HCT116 (cell line): ENCODE data around the gene SPOCK3. TPM values are rescaled to one million over a fixed set of nuclear protein-coding genes. Genes with fewer than 3 reads are reported as not detected.

Source experiments
- ATAC-seq: fragments of 200-7000 bp; cut with Tn5 transposase; 2 replicates; pipeline ENCODE4 v1.9.1; 2020; ENCODE audit warnings: mild to moderate bottlenecking, moderate library complexity
- BruUV-seq: library from RNA; stranded (reverse); fragments of 400-500 nt; replicated peaks from 2 replicates; lab custom pipeline; 2021; lab: Mats Ljungman, UMichigan
- CTCF ChIA-PET: fragments of 300-600 bp; sonication (Branson Sonifier 250); formaldehyde crosslinking; loops from one replicate; lab custom pipeline; 2021; ENCODE audit warnings: antibody characterized with exemption; lab: Charles Lee
- POLR2A ChIA-PET: fragments of 300-600, 350-600 bp; sonication (Branson Sonifier 250); formaldehyde crosslinking; loops from one replicate; lab custom pipeline; 2021; ENCODE audit warnings: antibody characterized with exemption; lab: Charles Lee
- RAD21 ChIA-PET, 2 experiments: fragments of 300-600 bp; sonication (Branson Sonifier 250); formaldehyde crosslinking; loops; one replicate each; lab custom pipeline; 2023; ENCODE audit warnings: low total read pairs in 2 of 2; ENCODE audit not compliant: uncharacterized antibody in 2 of 2, unreplicated experiment in 2 of 2, low non-redundant PET in 1 of 2; lab: Charles Lee
- DNase-seq: peaks from one replicate; pipeline ENCODE4 v3.0.0-alpha.2; 2010; ENCODE audit warnings: low read depth, low spot score
- H2AFZ ChIP-seq: fragments of 200-600 bp; shearing (Covaris generic), sonication (generic); 2 replicates; pipeline ENCODE4 v1.6.1; 2017; ENCODE audit warnings: low read depth, mixed run types, mixed read lengths, antibody characterized with exemption, low read length; ENCODE audit not compliant: poor library complexity, severe bottlenecking
- H3K27ac ChIP-seq: 2 replicates; pipeline ENCODE4 v1.5.1; 2012; ENCODE audit warnings: low read depth, low read length
- H3K27me3 ChIP-seq: fragments of 200-600 bp; sonication (generic); 2 replicates; pipeline ENCODE4 v1.6.1; 2016; ENCODE audit warnings: mixed run types, low read length, mixed read lengths; ENCODE audit not compliant: insufficient read depth
- H3K36me3 ChIP-seq, 2 experiments: fragments of 200-500 bp in 1 of 2; fragments of 200-600 bp in 1 of 2; sonication (Bioruptor generic) in 1 of 2; sonication (generic) in 1 of 2; 2 replicates each; pipeline versions ENCODE4 v1.5.1 to v1.6.1; 2014 to 2016; ENCODE audit warnings: low read length in 2 of 2, inconsistent platforms in 1 of 2, mixed read lengths in 1 of 2, mixed run types in 1 of 2; ENCODE audit not compliant: insufficient read depth in 2 of 2, control insufficient read depth in 1 of 2
- H3K4me1 ChIP-seq, 2 experiments: fragments of 200-600 bp in 1 of 2; sonication (generic) in 1 of 2; 2 replicates each; pipeline versions ENCODE4 v1.5.1 to v1.6.1; 2012 to 2017; ENCODE audit warnings: low read length in 2 of 2, inconsistent platforms in 1 of 2, mild to moderate bottlenecking in 1 of 2, mixed read lengths in 1 of 2, mixed run types in 1 of 2, moderate library complexity in 1 of 2; ENCODE audit not compliant: insufficient read depth in 2 of 2, control insufficient read depth in 1 of 2
- H3K4me2 ChIP-seq: fragments of 200-600 bp; sonication (generic); 2 replicates; pipeline ENCODE4 v1.6.1; 2017; ENCODE audit warnings: mixed run types, low read length, mixed read lengths
- H3K4me3 ChIP-seq, 2 experiments: fragments of 200-600 bp in 1 of 2; sonication (generic) in 1 of 2; replicated peaks in 1 of 2; 2 replicates each; pipeline ENCODE4 v1.5.1; 2011 to 2016; ENCODE audit warnings: low read length in 2 of 2, control low read depth in 1 of 2, low read depth in 1 of 2, mild to moderate bottlenecking in 1 of 2, mixed read lengths in 1 of 2, mixed run types in 1 of 2
- H3K79me2 ChIP-seq: fragments of 200-600 bp; sonication (generic); 2 replicates; pipeline ENCODE4 v1.6.1; 2017; ENCODE audit warnings: mild to moderate bottlenecking, mixed run types, low read length, moderate library complexity, mixed read lengths; ENCODE audit not compliant: insufficient read depth
- H3K9ac ChIP-seq: fragments of 200-600 bp; sonication (generic); 2 replicates; pipeline ENCODE4 v1.6.1; 2016; ENCODE audit warnings: low read length, mixed read lengths
- H3K9me2 ChIP-seq: fragments of 200-600 bp; sonication (generic), shearing (Covaris generic); 2 replicates; pipeline ENCODE4 v1.6.1; 2017; ENCODE audit warnings: mixed run types, mild to moderate bottlenecking, moderate library complexity; ENCODE audit not compliant: insufficient read depth
- H3K9me3 ChIP-seq, 2 experiments: fragments of 200-500 bp in 1 of 2; fragments of 200-600 bp in 1 of 2; sonication (Bioruptor generic) in 1 of 2; sonication (generic) in 1 of 2; 2 replicates each; pipeline ENCODE4 v1.6.1; 2014 to 2017; ENCODE audit warnings: low read length in 2 of 2, mixed read lengths in 2 of 2, inconsistent platforms in 1 of 2, low read depth in 1 of 2, mild to moderate bottlenecking in 1 of 2, mixed run types in 1 of 2, moderate library complexity in 1 of 2; ENCODE audit not compliant: control insufficient read depth in 1 of 2, insufficient read depth in 1 of 2
- H4K20me1 ChIP-seq: fragments of 200-600 bp; sonication (generic), shearing (Covaris generic); 2 replicates; pipeline ENCODE4 v1.6.1; 2017; ENCODE audit warnings: mixed run types, mild to moderate bottlenecking, moderate library complexity; ENCODE audit not compliant: insufficient read depth
- CBX3 ChIP-seq: IDR thresholded peaks from 2 replicates; pipeline ENCODE4 v1.6.1; 2012; ENCODE audit warnings: low read depth
- CEBPB ChIP-seq: IDR thresholded peaks from 2 replicates; pipeline ENCODE4 v1.6.1; 2012; ENCODE audit warnings: low read depth
- CTCF ChIP-seq, 3 experiments: fragments of 200-600 bp in 1 of 3; sonication (generic) in 1 of 3; IDR thresholded peaks in 2 of 3; conservative IDR thresholded peaks in 1 of 3; 2 replicates each; pipeline ENCODE4 v1.5.1; 2012 to 2017; ENCODE audit warnings: low read depth in 2 of 3, low read length in 2 of 3, antibody characterized with exemption in 1 of 3, borderline replicate concordance in 1 of 3, control low read depth in 1 of 3, mild to moderate bottlenecking in 1 of 3, mixed read lengths in 1 of 3, mixed run types in 1 of 3, moderate library complexity in 1 of 3; ENCODE audit not compliant: insufficient read depth in 1 of 3
- EGR1 ChIP-seq: IDR thresholded peaks from 2 replicates; pipeline ENCODE4 v1.6.1; 2012; ENCODE audit warnings: low read depth
- ELF1 ChIP-seq: IDR thresholded peaks from 2 replicates; pipeline ENCODE4 v1.6.1; 2012; ENCODE audit warnings: low read depth, borderline replicate concordance
- EZH2phosphoT487 ChIP-seq: fragments of 200-600 bp; IDR thresholded peaks from 2 replicates; pipeline ENCODE4 v1.6.1; 2018; ENCODE audit warnings: antibody characterized with exemption, borderline replicate concordance
- FOSL1 ChIP-seq: IDR thresholded peaks from 2 replicates; pipeline ENCODE4 v1.6.1; 2012; ENCODE audit warnings: low read depth
- JUND ChIP-seq: IDR thresholded peaks from 2 replicates; pipeline ENCODE4 v1.6.1; 2012
- POLR2A ChIP-seq: IDR thresholded peaks from 2 replicates; pipeline ENCODE4 v1.7.0; 2011; ENCODE audit warnings: borderline replicate concordance; ENCODE audit not compliant: insufficient read depth, insufficient read length; ENCODE audit errors: extremely low read depth
- POLR2AphosphoS5 ChIP-seq: IDR thresholded peaks from 2 replicates; pipeline ENCODE4 v1.6.1; 2011; ENCODE audit warnings: mild to moderate bottlenecking, low read depth, low read length, moderate library complexity
- RAD21 ChIP-seq: IDR thresholded peaks from 2 replicates; pipeline ENCODE4 v1.6.1; 2012; ENCODE audit warnings: low read depth, mild to moderate bottlenecking
- REST ChIP-seq: IDR thresholded peaks from 2 replicates; pipeline ENCODE4 v1.6.1; 2012; ENCODE audit warnings: low read depth
- SIN3A ChIP-seq: IDR thresholded peaks from 2 replicates; pipeline ENCODE4 v1.6.1; 2012; ENCODE audit warnings: low read depth
- SP1 ChIP-seq: IDR thresholded peaks from 2 replicates; pipeline ENCODE4 v1.6.1; 2012; ENCODE audit warnings: low read depth
- SRF ChIP-seq: IDR thresholded peaks from 2 replicates; pipeline ENCODE4 v1.6.1; 2012; ENCODE audit warnings: low read depth
- TCF7L2 ChIP-seq: IDR thresholded peaks from 2 replicates; pipeline ENCODE4 v1.7.0; 2011; ENCODE audit warnings: borderline replicate concordance, inconsistent platforms; ENCODE audit not compliant: insufficient read depth, insufficient read length; ENCODE audit errors: extremely low read depth
- YY1 ChIP-seq: IDR thresholded peaks from 2 replicates; pipeline ENCODE4 v1.6.1; 2011; ENCODE audit warnings: low read length, low read depth, moderate library complexity, mild to moderate bottlenecking; ENCODE audit not compliant: insufficient replicate concordance; ENCODE audit errors: extremely low read depth
- ZBTB33 ChIP-seq: IDR thresholded peaks from 2 replicates; pipeline ENCODE4 v1.6.1; 2011; ENCODE audit warnings: mild to moderate bottlenecking, low read length, moderate library complexity; ENCODE audit not compliant: insufficient replicate concordance; ENCODE audit errors: extremely low read depth
- ZNF274 ChIP-seq: fragments of 200-500 bp; sonication (Bioruptor generic); IDR thresholded peaks from 2 replicates; pipeline ENCODE4 v1.6.1; 2014; ENCODE audit warnings: mild to moderate bottlenecking, low read depth, low read length, inconsistent platforms
- intact Hi-C: fragments of 100-400 bp; cut with micrococcal nuclease; formaldehyde crosslinking; loops from 2 replicates; pipeline ENCODE4 v1.10.0; 2022
- total RNA-seq: library from RNA; stranded (reverse); gene quantifications from one replicate; pipeline ENCODE4 v1.2.1, GENCODE V29; 2021; ENCODE audit not compliant: unreplicated experiment

The SPOCK3 gene
- total RNA-seq, 1 experiment from 2014 or later, result 1.7 TPM

GRCh38 chr4:166808380-166808779, 425.9 kb downstream of the SPOCK3 start:
- ATAC-seq, result no peak
- H3K9ac ChIP-seq, result no peak overlapping the region
- H3K79me2 ChIP-seq, result no peaks in the 10 kb centered on the region
- intact Hi-C loops, result no loop called here
- no peaks in the 10 kb centered on the region for H4K20me1 ChIP-seq
- no peak for TF ChIP-seq ZNF274
- TF ChIP-seq TCF7L2, result no peak
- TF ChIP-seq SIN3A, result no peak
- TF ChIP-seq ZBTB33, result no peak
- TF ChIP-seq JUND, result no peak
- no peak for TF ChIP-seq POLR2A
- no peak for TF ChIP-seq RAD21
- TF ChIP-seq ELF1, result no peak
- no peak for TF ChIP-seq POLR2AphosphoS5
- TF ChIP-seq FOSL1, result no peak
- TF ChIP-seq CBX3, result no peak
- no peak for TF ChIP-seq EZH2phosphoT487
- TF ChIP-seq SRF, result no peak
- no peak for TF ChIP-seq REST
- no peak for TF ChIP-seq YY1
- no peak for TF ChIP-seq SP1
- TF ChIP-seq EGR1, result no peak
- TF ChIP-seq CEBPB, result no peak
- TF ChIP-seq CTCF (IDR thresholded peaks at IDR 0.05 in 2 of 3, conservative IDR thresholded peaks at IDR 0.05 in 1 of 3; ENCODE audit: borderline replicate concordance in 1 of 3, insufficient read depth in 1 of 3, low read depth in 2 of 3, low read length in 2 of 3), result no peak
- CTCF ChIA-PET, result no interaction called here
- BruUV-seq, result no TSS peak
- no peak overlapping the region for H2AFZ ChIP-seq
- no peak for DNase-seq
- H3K4me3 ChIP-seq, result no peak overlapping the region
- H3K27me3 ChIP-seq, result no peaks in the 10 kb centered on the region
- H3K4me2 ChIP-seq, result no peak overlapping the region
- H3K4me1 ChIP-seq, result no peaks in the 10 kb centered on the region
- no peaks in the 10 kb centered on the region for H3K36me3 ChIP-seq
- no peaks in the 10 kb centered on the region for H3K9me3 ChIP-seq
- POLR2A ChIA-PET, result no interaction called here
- H3K9me2 ChIP-seq, result no peaks in the 10 kb centered on the region; the same call in 1 of the 2 replicates
- RAD21 ChIA-PET, result no interaction called here
- no peak overlapping the region for H3K27ac ChIP-seq
